ENCODE data around the gene NPHP4.

Gene NPHP4

GRCh38 chr1:6008084-6008415 is 15.8 kb upstream of the NPHP4 start:
- Histone ChIP-seq H2AFZ (ENCODE audit: low read length) (no peak overlapping the region), H4K20me1 (ENCODE audit: insufficient read depth, low read length) (no peaks in the 10 kb centered on the region), H3K4me2 (ENCODE audit: low read length) (no peak overlapping the region), H3K36me3 (ENCODE audit: insufficient read depth, low read length) (0 out of 2 replicates have a peak, but pooled peaks cover 5% of the 10 kb centered on the region), H3K4me1 (ENCODE audit: insufficient read depth, low read length, severe bottlenecking) (no peaks in the 10 kb centered on the region), H3K9ac (ENCODE audit: low read length) (no peak overlapping the region), H3K4me3 (ENCODE audit: low read depth, low read length, poor library complexity, severe bottlenecking) (no peak overlapping the region), H3F3A (ENCODE audit: insufficient read depth, low read length) (no peaks in the 10 kb centered on the region), H3K27ac (ENCODE audit: low read depth, low read length, poor library complexity, severe bottlenecking) (no peak overlapping the region), H3K9me2 (ENCODE audit: low read depth, low read length) (no peaks in the 10 kb centered on the region), H3K79me2 (ENCODE audit: insufficient read depth, low read length) (no peaks in the 10 kb centered on the region), H3K27me3 (ENCODE audit: insufficient read depth, low read length) (no peaks in the 10 kb centered on the region), H3K9me3 (ENCODE audit: low read length) (no peaks in the 10 kb centered on the region)
- TF ChIP-seq CTCF (IDR thresholded peaks at IDR 0.05; ENCODE audit: low read length) (no peak), EZH2 (IDR thresholded peaks at IDR 0.05; ENCODE audit: borderline replicate concordance, low read length) (no peak)

DNA sequence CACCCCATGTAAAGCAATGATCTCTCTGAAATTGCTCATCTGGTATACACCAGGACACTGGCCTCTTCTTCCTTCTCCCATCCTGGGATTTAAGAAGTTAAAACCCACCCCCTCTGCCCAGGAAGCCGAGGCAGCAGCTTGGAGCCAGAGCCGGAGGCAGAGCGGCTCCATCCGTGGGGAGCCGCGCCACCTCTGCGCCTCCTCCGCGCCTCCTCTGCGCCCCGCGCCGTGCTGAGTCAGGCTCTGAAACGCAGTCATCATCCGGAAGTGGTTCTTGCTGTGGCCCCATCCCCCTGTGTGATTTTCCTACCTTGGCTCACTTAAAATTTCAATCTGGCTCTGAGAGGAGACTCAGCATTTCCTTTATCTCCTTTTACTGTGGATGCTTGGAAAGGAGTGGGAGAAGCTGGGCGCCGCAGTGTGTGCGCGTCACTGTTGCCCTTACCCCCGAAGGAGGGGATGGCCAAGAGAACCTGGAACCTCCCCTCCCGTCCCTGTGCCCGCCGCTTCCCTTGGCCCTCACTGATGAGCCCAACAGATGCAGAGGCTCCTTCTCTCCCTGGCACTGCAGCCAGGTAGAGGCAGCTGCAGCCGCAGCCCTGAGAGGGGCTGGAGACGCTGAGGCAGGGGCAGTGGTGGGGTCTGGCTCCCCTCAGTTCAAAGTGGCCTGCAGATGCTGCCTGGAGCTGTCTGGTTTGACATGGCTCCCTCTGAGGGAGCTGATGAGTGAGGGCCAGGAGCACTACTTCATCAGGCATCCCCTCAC is 15.3 kb upstream of the NPHP4 start:
- H3K4me1 ChIP-seq (ENCODE audit: insufficient read depth, low read length, severe bottlenecking) = no peaks in the 10 kb centered on the region
- H3F3A ChIP-seq (ENCODE audit: insufficient read depth, low read length) = no peaks in the 10 kb centered on the region
- H3K9ac ChIP-seq (ENCODE audit: low read length) = no peak overlapping the region
- no peaks in the 10 kb centered on the region for H3K79me2 ChIP-seq (ENCODE audit: insufficient read depth, low read length)
- no peak overlapping the region for H3K4me2 ChIP-seq (ENCODE audit: low read length)
- H3K36me3 ChIP-seq (ENCODE audit: insufficient read depth, low read length) = 0 out of 2 replicates have a peak, but pooled peaks cover 5% of the 10 kb centered on the region
- H3K9me2 ChIP-seq (ENCODE audit: low read depth, low read length) = no peaks in the 10 kb centered on the region
- no peak overlapping the region for H2AFZ ChIP-seq (ENCODE audit: low read length)
- H3K4me3 ChIP-seq (ENCODE audit: low read depth, low read length, poor library complexity, severe bottlenecking) = no peak overlapping the region
- H3K27ac ChIP-seq (ENCODE audit: low read depth, low read length, poor library complexity, severe bottlenecking) = no peak overlapping the region
- no peak for TF ChIP-seq EZH2 (IDR thresholded peaks at IDR 0.05; ENCODE audit: borderline replicate concordance, low read length)
- no peak for TF ChIP-seq CTCF (IDR thresholded peaks at IDR 0.05; ENCODE audit: low read length)
- H4K20me1 ChIP-seq (ENCODE audit: insufficient read depth, low read length) = no peaks in the 10 kb centered on the region
- no peaks in the 10 kb centered on the region for H3K9me3 ChIP-seq (ENCODE audit: low read length)
- H3K27me3 ChIP-seq (ENCODE audit: insufficient read depth, low read length) = no peaks in the 10 kb centered on the region

- H3K9me3 ChIP-seq (ENCODE audit: low read length) = no peaks in the 10 kb centered on the region
- peaks cover 4% of the 10 kb centered on the region for H3K4me1 ChIP-seq (ENCODE audit: insufficient read depth, low read length, severe bottlenecking)
- no peak for TF ChIP-seq EZH2 (IDR thresholded peaks at IDR 0.05; ENCODE audit: borderline replicate concordance, low read length)
- TF ChIP-seq CTCF (IDR thresholded peaks at IDR 0.05; ENCODE audit: low read length) = no peak
- H3K27me3 ChIP-seq (ENCODE audit: insufficient read depth, low read length) = no peaks in the 10 kb centered on the region
- no peak overlapping the region for H2AFZ ChIP-seq (ENCODE audit: low read length)
- 0 out of 2 replicates have a peak, but pooled peaks cover 5% of the 10 kb centered on the region for H3K36me3 ChIP-seq (ENCODE audit: insufficient read depth, low read length)
- no peak overlapping the region for H3K27ac ChIP-seq (ENCODE audit: low read depth, low read length, poor library complexity, severe bottlenecking)
- no peak overlapping the region for H3K9ac ChIP-seq (ENCODE audit: low read length)
- no peaks in the 10 kb centered on the region for H3K79me2 ChIP-seq (ENCODE audit: insufficient read depth, low read length)
- no peaks in the 10 kb centered on the region for H4K20me1 ChIP-seq (ENCODE audit: insufficient read depth, low read length)
- no peaks in the 10 kb centered on the region for H3F3A ChIP-seq (ENCODE audit: insufficient read depth, low read length)
- no peak overlapping the region for H3K4me2 ChIP-seq (ENCODE audit: low read length)
- no peaks in the 10 kb centered on the region for H3K9me2 ChIP-seq (ENCODE audit: low read depth, low read length)
- no peak overlapping the region for H3K4me3 ChIP-seq (ENCODE audit: low read depth, low read length, poor library complexity, severe bottlenecking)
Measured at GRCh38 chr1:6006882-6007281, 14.7 kb upstream of the NPHP4 start.

Data from OCI-LY1 (cell line).